ENCODE results near the gene CD22.

- TF ChIP-seq POLR2AphosphoS5 (IDR thresholded peaks at IDR 0.05) (no peak), CTCF (IDR thresholded peaks at IDR 0.05) (no peak), POLR2A (IDR thresholded peaks at IDR 0.05) (no peak)
Measured at GRCh38 chr19:35363001-35363590, 34.1 kb downstream of the CD22 start.

Measured in prostate gland (tissue), 2 donors.